ENCODE results near the gene OTOP3. TPM values are rescaled to one million over a fixed set of nuclear protein-coding genes. Genes with fewer than 3 reads are reported as not detected.

Gene OTOP3
- polyA plus RNA-seq, 1 donor (not counting 4 experiments of a cell fraction or from before 2014, with no cell fraction given), result 0.03 TPM

GRCh38 chr17:74916136-74916850, 19.4 kb upstream of the OTOP3 start:
- Histone ChIP-seq H3K79me2 (ENCODE audit: control insufficient read depth, insufficient read depth, low read length) (no peaks in the 10 kb centered on the region), H3K4me2 (ENCODE audit: control insufficient read depth, extremely low read depth, insufficient read depth, low read depth, low read length) (no peak overlapping the region), H3K4me1 (ENCODE audit: control insufficient read depth, extremely low read depth, insufficient read depth, low read length) (peaks cover 8% of the 10 kb centered on the region), H3K9ac (ENCODE audit: control insufficient read depth, extremely low read depth, insufficient read depth, low read length) (no peak overlapping the region), H4K20me1 (ENCODE audit: control insufficient read depth, extremely low read depth, insufficient read depth, low read length) (no peaks in the 10 kb centered on the region), H3K27ac (ENCODE audit: control insufficient read depth, insufficient read depth, low read length) (no peak overlapping the region), H3K36me3 (ENCODE audit: control insufficient read depth in 2 of 2, extremely low read depth in 1 of 2, insufficient read depth in 2 of 2, low read length in 2 of 2) (no peaks in the 10 kb centered on the region), H2AFZ (ENCODE audit: control insufficient read depth, low read length) (no peak overlapping the region), H3K9me1 (ENCODE audit: control insufficient read depth, extremely low read depth, insufficient read depth, low read length) (no peaks in the 10 kb centered on the region), H3K9me3 (ENCODE audit: control insufficient read depth, low read depth, low read length) (no peaks in the 10 kb centered on the region), H3K27me3 (ENCODE audit: control insufficient read depth, extremely low read depth, insufficient read depth, low read length) (no peaks in the 10 kb centered on the region), H3K4me3 (ENCODE audit: control insufficient read depth in 2 of 3, extremely low read depth in 1 of 3, insufficient read depth in 2 of 3, low read depth in 1 of 3, low read length in 3 of 3) (no peak overlapping the region)
- dilution Hi-C loops (cut with MboI; ENCODE audit: extremely low pct_ligation_motif_present, low sequenced_read_pairs), result no loop called here
- FAIRE-seq (no peak), DNase-seq (ENCODE audit: low read depth, low spot score) (no peak)
- no peak for TF ChIP-seq CTCF (optimal IDR thresholded peaks at IDR 0.05 in 1 of 3, IDR thresholded peaks at IDR 0.05 in 1 of 3, conservative IDR thresholded peaks at IDR 0.05 in 1 of 3; ENCODE audit: extremely low read depth in 1 of 3, insufficient read depth in 2 of 3, low read length in 3 of 3)
- TF ChIP-seq EZH2 (IDR thresholded peaks at IDR 0.05; ENCODE audit: low read length), result no peak

GRCh38 chr17:74916851-74917199, 18.9 kb upstream of the OTOP3 start:
- Histone ChIP-seq H3K4me3 (ENCODE audit: control insufficient read depth in 2 of 3, extremely low read depth in 1 of 3, insufficient read depth in 2 of 3, low read depth in 1 of 3, low read length in 3 of 3) (no peak overlapping the region), H2AFZ (ENCODE audit: control insufficient read depth, low read length) (no peak overlapping the region), H3K4me1 (ENCODE audit: control insufficient read depth, extremely low read depth, insufficient read depth, low read length) (peaks cover 12% of the 10 kb centered on the region), H3K36me3 (ENCODE audit: control insufficient read depth in 2 of 2, extremely low read depth in 1 of 2, insufficient read depth in 2 of 2, low read length in 2 of 2) (no peaks in the 10 kb centered on the region), H3K27ac (ENCODE audit: control insufficient read depth, insufficient read depth, low read length) (no peak overlapping the region), H3K4me2 (ENCODE audit: control insufficient read depth, extremely low read depth, insufficient read depth, low read depth, low read length) (no peak overlapping the region), H3K9ac (ENCODE audit: control insufficient read depth, extremely low read depth, insufficient read depth, low read length) (no peak overlapping the region), H3K9me3 (ENCODE audit: control insufficient read depth, low read depth, low read length) (no peaks in the 10 kb centered on the region), H3K79me2 (ENCODE audit: control insufficient read depth, insufficient read depth, low read length) (no peaks in the 10 kb centered on the region), H3K9me1 (ENCODE audit: control insufficient read depth, extremely low read depth, insufficient read depth, low read length) (no peaks in the 10 kb centered on the region), H3K27me3 (ENCODE audit: control insufficient read depth, extremely low read depth, insufficient read depth, low read length) (peaks cover 4% of the 10 kb centered on the region), H4K20me1 (ENCODE audit: control insufficient read depth, extremely low read depth, insufficient read depth, low read length) (no peaks in the 10 kb centered on the region)
- dilution Hi-C loops (cut with MboI; ENCODE audit: extremely low pct_ligation_motif_present, low sequenced_read_pairs), result no loop called here
- DNase-seq (ENCODE audit: low read depth, low spot score), result no peak
- TF ChIP-seq EZH2 (IDR thresholded peaks at IDR 0.05; ENCODE audit: low read length), result no peak
- TF ChIP-seq CTCF (optimal IDR thresholded peaks at IDR 0.05 in 1 of 3, IDR thresholded peaks at IDR 0.05 in 1 of 3, conservative IDR thresholded peaks at IDR 0.05 in 1 of 3; ENCODE audit: extremely low read depth in 1 of 3, insufficient read depth in 2 of 3, low read length in 3 of 3), result no peak
- FAIRE-seq, result no peak
